Panc1 (cell line): Measurements from ENCODE around the gene CSTA.

Experiments used
- POLR2AphosphoS5 ChIP-seq: IDR thresholded peaks from 2 replicates; pipeline ENCODE4 v1.6.1; 2012; ENCODE audit warnings: mild to moderate bottlenecking, low read depth, low read length, moderate library complexity
- SIN3A ChIP-seq: IDR thresholded peaks from 2 replicates; pipeline ENCODE4 v1.6.1; 2012; ENCODE audit warnings: low read depth, mild to moderate bottlenecking, low read length, moderate library complexity, borderline replicate concordance; ENCODE audit not compliant: insufficient read depth
- TCF7L2 ChIP-seq: IDR thresholded peaks from 2 replicates; pipeline ENCODE4 v1.6.1; 2011; ENCODE audit warnings: mild to moderate bottlenecking, low read depth, low read length, inconsistent platforms
- TF ChIP-seq, protein P1 (sequence below): fragments of 450-650 bp; IDR thresholded peaks from 2 replicates; pipeline ENCODE4 v1.5.1; 2017; ENCODE audit warnings: mild to moderate bottlenecking
- TF ChIP-seq, protein P2 (sequence below), 2 experiments: IDR thresholded peaks; 2 replicates each; pipeline ENCODE4 v1.6.1; 2011 to 2012; ENCODE audit warnings: low read depth in 2 of 2, control low read depth in 1 of 2, low read length in 1 of 2, mild to moderate bottlenecking in 1 of 2, moderate library complexity in 1 of 2; ENCODE audit not compliant: insufficient read depth in 1 of 2

DNA sequence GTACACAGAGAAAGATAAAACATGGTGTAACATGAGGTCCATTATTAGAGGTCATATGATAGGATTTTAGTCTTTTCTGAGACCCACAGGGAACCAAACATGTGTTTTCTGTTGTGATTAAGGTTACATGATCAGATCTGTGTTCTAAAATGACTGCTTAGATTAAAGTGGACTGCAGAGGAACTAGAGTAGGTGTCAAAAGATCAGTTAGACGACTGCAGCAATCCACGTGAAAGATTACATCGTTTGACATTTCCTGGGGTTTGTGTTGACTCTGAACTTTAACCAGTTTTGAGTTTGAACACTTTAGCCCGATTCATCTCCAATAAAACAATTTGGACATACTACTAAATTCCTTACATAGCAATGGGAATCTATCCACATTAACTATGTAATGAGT lies 52.9 kb downstream of the CSTA start:
- TF ChIP-seq, protein P1, sequence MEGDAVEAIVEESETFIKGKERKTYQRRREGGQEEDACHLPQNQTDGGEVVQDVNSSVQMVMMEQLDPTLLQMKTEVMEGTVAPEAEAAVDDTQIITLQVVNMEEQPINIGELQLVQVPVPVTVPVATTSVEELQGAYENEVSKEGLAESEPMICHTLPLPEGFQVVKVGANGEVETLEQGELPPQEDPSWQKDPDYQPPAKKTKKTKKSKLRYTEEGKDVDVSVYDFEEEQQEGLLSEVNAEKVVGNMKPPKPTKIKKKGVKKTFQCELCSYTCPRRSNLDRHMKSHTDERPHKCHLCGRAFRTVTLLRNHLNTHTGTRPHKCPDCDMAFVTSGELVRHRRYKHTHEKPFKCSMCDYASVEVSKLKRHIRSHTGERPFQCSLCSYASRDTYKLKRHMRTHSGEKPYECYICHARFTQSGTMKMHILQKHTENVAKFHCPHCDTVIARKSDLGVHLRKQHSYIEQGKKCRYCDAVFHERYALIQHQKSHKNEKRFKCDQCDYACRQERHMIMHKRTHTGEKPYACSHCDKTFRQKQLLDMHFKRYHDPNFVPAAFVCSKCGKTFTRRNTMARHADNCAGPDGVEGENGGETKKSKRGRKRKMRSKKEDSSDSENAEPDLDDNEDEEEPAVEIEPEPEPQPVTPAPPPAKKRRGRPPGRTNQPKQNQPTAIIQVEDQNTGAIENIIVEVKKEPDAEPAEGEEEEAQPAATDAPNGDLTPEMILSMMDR, result no peak
- TF ChIP-seq POLR2AphosphoS5 (no peak), SIN3A (no peak), TCF7L2 (no peak)
- TF ChIP-seq, protein P2, sequence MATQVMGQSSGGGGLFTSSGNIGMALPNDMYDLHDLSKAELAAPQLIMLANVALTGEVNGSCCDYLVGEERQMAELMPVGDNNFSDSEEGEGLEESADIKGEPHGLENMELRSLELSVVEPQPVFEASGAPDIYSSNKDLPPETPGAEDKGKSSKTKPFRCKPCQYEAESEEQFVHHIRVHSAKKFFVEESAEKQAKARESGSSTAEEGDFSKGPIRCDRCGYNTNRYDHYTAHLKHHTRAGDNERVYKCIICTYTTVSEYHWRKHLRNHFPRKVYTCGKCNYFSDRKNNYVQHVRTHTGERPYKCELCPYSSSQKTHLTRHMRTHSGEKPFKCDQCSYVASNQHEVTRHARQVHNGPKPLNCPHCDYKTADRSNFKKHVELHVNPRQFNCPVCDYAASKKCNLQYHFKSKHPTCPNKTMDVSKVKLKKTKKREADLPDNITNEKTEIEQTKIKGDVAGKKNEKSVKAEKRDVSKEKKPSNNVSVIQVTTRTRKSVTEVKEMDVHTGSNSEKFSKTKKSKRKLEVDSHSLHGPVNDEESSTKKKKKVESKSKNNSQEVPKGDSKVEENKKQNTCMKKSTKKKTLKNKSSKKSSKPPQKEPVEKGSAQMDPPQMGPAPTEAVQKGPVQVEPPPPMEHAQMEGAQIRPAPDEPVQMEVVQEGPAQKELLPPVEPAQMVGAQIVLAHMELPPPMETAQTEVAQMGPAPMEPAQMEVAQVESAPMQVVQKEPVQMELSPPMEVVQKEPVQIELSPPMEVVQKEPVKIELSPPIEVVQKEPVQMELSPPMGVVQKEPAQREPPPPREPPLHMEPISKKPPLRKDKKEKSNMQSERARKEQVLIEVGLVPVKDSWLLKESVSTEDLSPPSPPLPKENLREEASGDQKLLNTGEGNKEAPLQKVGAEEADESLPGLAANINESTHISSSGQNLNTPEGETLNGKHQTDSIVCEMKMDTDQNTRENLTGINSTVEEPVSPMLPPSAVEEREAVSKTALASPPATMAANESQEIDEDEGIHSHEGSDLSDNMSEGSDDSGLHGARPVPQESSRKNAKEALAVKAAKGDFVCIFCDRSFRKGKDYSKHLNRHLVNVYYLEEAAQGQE (IDR thresholded peaks at IDR 0.05; ENCODE audit: insufficient read depth in 1 of 2, low read depth in 2 of 2, low read length in 1 of 2), result no peak
